Endothelial cell of umbilical vein (primary cell): Measurements from ENCODE around the gene ASPHD1. TPM values are rescaled to one million over a fixed set of nuclear protein-coding genes. Genes with fewer than 3 reads are reported as not detected.

ENCODE experiments used
- BruUV-seq: library from RNA; stranded (reverse); fragments of 400-500 nt; replicated peaks from 2 replicates; lab custom pipeline; 2021; lab: Mats Ljungman, UMichigan
- CTCF ChIA-PET: fragments of 300-600, 350-600 bp; sonication (Branson Sonifier 250); formaldehyde crosslinking; loops from one replicate; lab custom pipeline; 2021; ENCODE audit warnings: antibody characterized with exemption, inconsistent platforms; lab: Charles Lee
- POLR2A ChIA-PET: fragments of 300-600, 350-600 bp; sonication (Branson Sonifier 250); formaldehyde crosslinking; loops from one replicate; lab custom pipeline; 2021; ENCODE audit warnings: antibody characterized with exemption, inconsistent platforms; lab: Charles Lee
- DNase-seq: peaks from one replicate; pipeline ENCODE4 v3.0.0-alpha.2; 2011; ENCODE audit warnings: low read depth, low spot score
- FAIRE-seq: peaks from 2 replicates; lab custom pipeline; 2011; peaks lifted over from hg19 to GRCh38; lab: Jason Lieb, UNC
- H2AFZ ChIP-seq: 2 replicates; pipeline ENCODE4 v1.6.0; 2012; ENCODE audit warnings: low read depth, low read length, control low read depth, inconsistent platforms
- H3K27ac ChIP-seq: 2 replicates; pipeline ENCODE4 v1.5.1; 2011; ENCODE audit warnings: low read depth, mild to moderate bottlenecking, control low read depth, low read length, moderate library complexity; ENCODE audit not compliant: insufficient read depth
- H3K27me3 ChIP-seq, 2 experiments: 2 replicates each; pipeline versions ENCODE4 v1.6.0 to v1.6.1; 2011; ENCODE audit warnings: low read length in 2 of 2, mixed read lengths in 1 of 2; ENCODE audit not compliant: control insufficient read depth in 2 of 2, insufficient read depth in 2 of 2
- H3K36me3 ChIP-seq, 2 experiments: 2 replicates in 1 of 2; 3 replicates in 1 of 2; pipeline ENCODE4 v1.5.1; 2011; ENCODE audit warnings: low read length in 2 of 2, mild to moderate bottlenecking in 1 of 2, moderate library complexity in 1 of 2; ENCODE audit not compliant: control insufficient read depth in 2 of 2, insufficient read depth in 2 of 2; ENCODE audit errors: extremely low read depth in 1 of 2
- H3K4me1 ChIP-seq: 3 replicates; pipeline ENCODE4 v1.5.1; 2011; ENCODE audit warnings: mild to moderate bottlenecking, low read length; ENCODE audit not compliant: control insufficient read depth, insufficient read depth; ENCODE audit errors: extremely low read depth
- H3K4me2 ChIP-seq: 2 replicates; pipeline ENCODE4 v1.6.1; 2011; ENCODE audit warnings: low read length, control low read depth, mixed read lengths; ENCODE audit not compliant: insufficient read depth
- H3K4me3 ChIP-seq, 3 experiments: fragments of 200-600 bp in 1 of 3; sonication (generic), shearing (Covaris generic) in 1 of 3; replicated peaks in 1 of 3; 2 replicates each; pipeline ENCODE4 v1.5.1; 2011 to 2016; ENCODE audit warnings: control low read depth in 3 of 3, low read length in 3 of 3, mild to moderate bottlenecking in 2 of 3, inconsistent platforms in 1 of 3, low read depth in 1 of 3, moderate library complexity in 1 of 3; ENCODE audit not compliant: insufficient read depth in 1 of 3
- H3K79me2 ChIP-seq: 2 replicates; pipeline ENCODE4 v1.6.0; 2012; ENCODE audit warnings: low read length, inconsistent platforms; ENCODE audit not compliant: control insufficient read depth, insufficient read depth
- H3K9ac ChIP-seq: replicated peaks from 2 replicates; pipeline ENCODE3; 2011; ENCODE audit warnings: low read length, control low read depth; ENCODE audit not compliant: insufficient read depth; ENCODE audit errors: extremely low read depth
- H3K9me1 ChIP-seq: replicated peaks from 3 replicates; pipeline ENCODE4 v1.6.0; 2011; ENCODE audit warnings: mild to moderate bottlenecking, low read length; ENCODE audit not compliant: control insufficient read depth, insufficient read depth; ENCODE audit errors: extremely low read depth
- H3K9me3 ChIP-seq: replicated peaks from 2 replicates; pipeline ENCODE4 v1.5.1; 2012; ENCODE audit warnings: low read length, inconsistent platforms; ENCODE audit not compliant: control insufficient read depth, insufficient read depth
- H4K20me1 ChIP-seq: replicated peaks from 2 replicates; pipeline ENCODE3; 2011; ENCODE audit warnings: mild to moderate bottlenecking, low read length; ENCODE audit not compliant: control insufficient read depth, insufficient read depth; ENCODE audit errors: extremely low read depth
- FOS ChIP-seq: IDR thresholded peaks from 2 replicates; pipeline ENCODE4 v1.6.1; 2011; ENCODE audit warnings: mild to moderate bottlenecking, low read length, moderate library complexity, borderline replicate concordance; ENCODE audit not compliant: insufficient read depth
- GATA2 ChIP-seq: IDR thresholded peaks from 2 replicates; pipeline ENCODE4 v1.7.0; 2011; ENCODE audit warnings: low read depth, mild to moderate bottlenecking, moderate library complexity, mixed read lengths, low read length; ENCODE audit not compliant: insufficient read length, insufficient read depth
- MYC ChIP-seq: IDR thresholded peaks from one replicate; pipeline ENCODE4 v1.6.1; 2011; ENCODE audit warnings: mild to moderate bottlenecking, low read depth, low read length
- POLR2A ChIP-seq: IDR thresholded peaks from 2 replicates; pipeline ENCODE4 v1.6.1; 2012; ENCODE audit warnings: low read depth, mild to moderate bottlenecking, control low read depth, low read length
- POLR2AphosphoS5 ChIP-seq: IDR thresholded peaks from 2 replicates; pipeline ENCODE4 v1.6.1; 2012; ENCODE audit warnings: low read depth, mild to moderate bottlenecking, control low read depth, low read length, moderate library complexity; ENCODE audit not compliant: insufficient read depth
- dilution Hi-C: fragments of 300-500 bp; cut with MboI; formaldehyde crosslinking; loops from one replicate; pipeline ENCODE4 v1.15.0; 2019; ENCODE audit warnings: low sequenced_read_pairs; ENCODE audit not compliant: extremely low pct_ligation_motif_present
- intact Hi-C: fragments of 100-400 bp; cut with micrococcal nuclease; formaldehyde crosslinking; loops from one replicate; pipeline ENCODE4 v1.10.0; 2022
- polyA plus RNA-seq, 4 experiments: library from polyadenylated mRNA; depleted of rRNA in 3 of 4; stranded (reverse) in 3 of 4; unstranded in 1 of 4; fragments of >200 nt; gene quantifications; 2 replicates each; pipeline versions ENCODE4 v1.2.1 to v1.2.3, GENCODE V29; 2011 to 2012; ENCODE audit warnings: missing spikeins in 1 of 4
- total RNA-seq: library from RNA; stranded (reverse); gene quantifications from 2 replicates; pipeline ENCODE4 v1.2.3, GENCODE V29; 2021
- TF ChIP-seq, protein P1 (sequence below): IDR thresholded peaks from 2 replicates; pipeline ENCODE4 v1.6.1; 2011; ENCODE audit not compliant: insufficient read depth, insufficient read length
- TF ChIP-seq, protein P2 (sequence below), 2 donors: IDR thresholded peaks; 1 replicate in 1 of 2; 2 replicates in 1 of 2; pipeline ENCODE4 v1.5.1; 2011; ENCODE audit warnings: low read length in 2 of 2, mild to moderate bottlenecking in 2 of 2, moderate library complexity in 2 of 2, control low read depth in 1 of 2, inconsistent platforms in 1 of 2, low read depth in 1 of 2; ENCODE audit not compliant: insufficient read depth in 1 of 2; ENCODE audit errors: extremely low read depth in 1 of 2

The ASPHD1 gene
- total and polyA plus RNA-seq, 2 donors (not counting 3 experiments of a cell fraction or from before 2014, with no cell fraction given): 0.90 to 1.2 TPM

DNA sequence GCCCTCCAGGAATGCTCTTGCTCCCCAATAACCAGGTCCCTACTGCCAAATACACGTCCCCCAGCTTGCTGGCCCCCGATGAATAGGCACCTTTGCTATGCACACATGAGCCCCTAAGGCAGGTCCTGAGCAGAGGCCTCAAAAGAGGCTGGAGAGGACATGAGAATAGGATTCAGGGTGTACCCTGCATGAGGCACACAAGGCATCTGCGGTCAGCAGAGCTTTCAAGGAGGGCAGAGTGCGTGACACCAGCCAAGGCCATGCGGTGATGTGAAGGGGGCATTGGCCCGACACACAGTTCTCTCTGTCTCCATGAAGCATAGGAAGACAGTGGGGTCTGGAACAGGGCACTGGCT is 7.9 kb upstream of the ASPHD1 start:
- POLR2A ChIA-PET: no interaction called here
- intact Hi-C loops (no loop called here), dilution Hi-C loops (no loop called here)
- Histone ChIP-seq H4K20me1 (no peaks in the 10 kb centered on the region), H3K36me3 (no peaks in the 10 kb centered on the region), H3K4me3 (no peak overlapping the region), H3K9me3 (no peaks in the 10 kb centered on the region), H3K4me1 (no peaks in the 10 kb centered on the region), H3K27ac (no peak overlapping the region), H3K4me2 (no peak overlapping the region), H3K79me2 (no peaks in the 10 kb centered on the region), H3K9ac (no peak overlapping the region), H3K9me1 (no peaks in the 10 kb centered on the region), H3K27me3 (no peaks in the 10 kb centered on the region), H2AFZ (no peak overlapping the region)
- CTCF ChIA-PET: interaction anchor here (1.9 kb wide), 1 partner anchor 44 kb away, joined by 4 read pairs; no protein-coding TSS in a partner anchor
- no peak for TF ChIP-seq GATA2
- TF ChIP-seq, protein P1, sequence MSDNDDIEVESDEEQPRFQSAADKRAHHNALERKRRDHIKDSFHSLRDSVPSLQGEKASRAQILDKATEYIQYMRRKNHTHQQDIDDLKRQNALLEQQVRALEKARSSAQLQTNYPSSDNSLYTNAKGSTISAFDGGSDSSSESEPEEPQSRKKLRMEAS: no peak
- no peak for TF ChIP-seq POLR2A
- no peak for TF ChIP-seq FOS
- no peak for TF ChIP-seq MYC
- no peak for TF ChIP-seq POLR2AphosphoS5
- TF ChIP-seq, protein P2, sequence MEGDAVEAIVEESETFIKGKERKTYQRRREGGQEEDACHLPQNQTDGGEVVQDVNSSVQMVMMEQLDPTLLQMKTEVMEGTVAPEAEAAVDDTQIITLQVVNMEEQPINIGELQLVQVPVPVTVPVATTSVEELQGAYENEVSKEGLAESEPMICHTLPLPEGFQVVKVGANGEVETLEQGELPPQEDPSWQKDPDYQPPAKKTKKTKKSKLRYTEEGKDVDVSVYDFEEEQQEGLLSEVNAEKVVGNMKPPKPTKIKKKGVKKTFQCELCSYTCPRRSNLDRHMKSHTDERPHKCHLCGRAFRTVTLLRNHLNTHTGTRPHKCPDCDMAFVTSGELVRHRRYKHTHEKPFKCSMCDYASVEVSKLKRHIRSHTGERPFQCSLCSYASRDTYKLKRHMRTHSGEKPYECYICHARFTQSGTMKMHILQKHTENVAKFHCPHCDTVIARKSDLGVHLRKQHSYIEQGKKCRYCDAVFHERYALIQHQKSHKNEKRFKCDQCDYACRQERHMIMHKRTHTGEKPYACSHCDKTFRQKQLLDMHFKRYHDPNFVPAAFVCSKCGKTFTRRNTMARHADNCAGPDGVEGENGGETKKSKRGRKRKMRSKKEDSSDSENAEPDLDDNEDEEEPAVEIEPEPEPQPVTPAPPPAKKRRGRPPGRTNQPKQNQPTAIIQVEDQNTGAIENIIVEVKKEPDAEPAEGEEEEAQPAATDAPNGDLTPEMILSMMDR (IDR thresholded peaks at IDR 0.05; ENCODE audit: extremely low read depth in 1 of 2, insufficient read depth in 1 of 2, low read depth in 1 of 2, low read length in 2 of 2): no peak
- FAIRE-seq (no peak), DNase-seq (no peak)
- BruUV-seq: no TSS peak
